AG10803 (cell line): ENCODE results near the gene THOC6.

Source experiments
- DNase-seq: peaks from one replicate; pipeline ENCODE4 v3.0.0; 2010; ENCODE audit warnings: low read depth
- H3K4me3 ChIP-seq: 2 replicates; pipeline ENCODE4 v1.5.1; 2011; ENCODE audit warnings: mild to moderate bottlenecking, low read length, control low read depth
- CTCF ChIP-seq: conservative IDR thresholded peaks from 2 replicates; pipeline ENCODE4 v1.5.1; 2011; ENCODE audit warnings: mild to moderate bottlenecking, low read length, control low read depth, inconsistent platforms

Gene THOC6

GRCh38 chr16:2979669-2980226, 44.1 kb upstream of the THOC6 start:
- peak overlapping the region; percentile 62 for H3K4me3 ChIP-seq
- DNase-seq: no peak
- no peak for TF ChIP-seq CTCF

- no peak for TF ChIP-seq CTCF
- DNase-seq: peak; percentile 76
- peak within 1 kb of the TSS; percentile 85 for H3K4me3 ChIP-seq
Observed at GRCh38 chr16:2980227-2981176, 43.3 kb upstream of the THOC6 start, which contains the start of gene PKMYT1. TSS of gene PKMYT1 (minus strand) at chr16:2980446. CDS start at chr16:2979657, 789 bp downstream.

- no peak for TF ChIP-seq CTCF
- H3K4me3 ChIP-seq: peak overlapping the region; percentile 85; the same call in 1 of the 2 replicates
- no peak for DNase-seq
Observed at GRCh38 chr16:2981177-2981898, 42.5 kb upstream of the THOC6 start.

GRCh38 chr16:2981899-2982250, 42.0 kb upstream of the THOC6 start:
- no peak overlapping the region for H3K4me3 ChIP-seq
- DNase-seq: no peak
- TF ChIP-seq CTCF: no peak

- no peak for TF ChIP-seq CTCF
- H3K4me3 ChIP-seq: no peak overlapping the region
- no peak for DNase-seq
Observed at GRCh38 chr16:2982402-2982801, 41.4 kb upstream of the THOC6 start.

GRCh38 chr16:2983706-2984136, 40.1 kb upstream of the THOC6 start:
- H3K4me3 ChIP-seq: peak overlapping the region; percentile 44
- DNase-seq: peak; percentile 72
- TF ChIP-seq CTCF: peak; percentile 36
